Activated CD4-positive, CD25-positive, alpha-beta regulatory T cell treated with anti-CD3 and anti-CD28 coated beads, Interleukin-2, amount 50 U/mL, for 72 hours (primary cell): ENCODE data around the gene PYGB.
"Not testable (repeated sequence)": the region's sequence is repeated elsewhere in the genome, so short reads cannot be mapped to it uniquely, and the experiment has no call there.

ENCODE experiments used
- DNase-seq: peaks from one replicate; pipeline ENCODE4 v3.0.0; 2021

The PYGB gene

GRCh38 chr20:25297141-25297905 lies 49.4 kb downstream of the PYGB start:
- no peak for DNase-seq

GRCh38 chr20:25299806-25300205 lies 51.9 kb downstream of the PYGB start:
- no peak for DNase-seq

- DNase-seq: no peak
Observed at GRCh38 chr20:25300496-25301170, 52.7 kb downstream of the PYGB start.

- no peak for DNase-seq
Observed at GRCh38 chr20:25301357-25301920, 53.6 kb downstream of the PYGB start.

GRCh38 chr20:25302596-25302995 lies 54.7 kb downstream of the PYGB start:
- DNase-seq: no peak

- no peak for DNase-seq
Observed at GRCh38 chr20:25303292-25304024, 55.6 kb downstream of the PYGB start.

- DNase-seq: no peak
Observed at GRCh38 chr20:25304025-25304549, 56.2 kb downstream of the PYGB start.

- DNase-seq: no peak
Observed at GRCh38 chr20:25306991-25307903, 59.4 kb downstream of the PYGB start.

- DNase-seq: no peak
Observed at GRCh38 chr20:25308083-25308491, 60.2 kb downstream of the PYGB start.

- DNase-seq: no peak
Observed at GRCh38 chr20:25308671-25309394, 60.9 kb downstream of the PYGB start.

- no peak for DNase-seq
Observed at GRCh38 chr20:25309395-25310267, 61.7 kb downstream of the PYGB start.

GRCh38 chr20:25310268-25310920 lies 62.5 kb downstream of the PYGB start:
- peak; percentile 52 for DNase-seq

- no peak for DNase-seq
Observed at GRCh38 chr20:25310921-25311728, 63.2 kb downstream of the PYGB start.

- DNase-seq: not testable (repeated sequence)
Observed at GRCh38 chr20:25312716-25313115, 64.8 kb downstream of the PYGB start.

- peak; percentile 5 for DNase-seq
Observed at GRCh38 chr20:25313593-25313992, 65.7 kb downstream of the PYGB start.

GRCh38 chr20:25314497-25315417 lies 66.9 kb downstream of the PYGB start:
- no peak for DNase-seq

GRCh38 chr20:25315418-25316210 lies 67.7 kb downstream of the PYGB start:
- DNase-seq: no peak
